ENCODE measurements around the gene REXO5. TPM values are rescaled to one million over a fixed set of nuclear protein-coding genes. Genes with fewer than 3 reads are reported as not detected.

The REXO5 gene
- total RNA-seq, 1 experiment from 2014 or later = 9.1 TPM

DNA sequence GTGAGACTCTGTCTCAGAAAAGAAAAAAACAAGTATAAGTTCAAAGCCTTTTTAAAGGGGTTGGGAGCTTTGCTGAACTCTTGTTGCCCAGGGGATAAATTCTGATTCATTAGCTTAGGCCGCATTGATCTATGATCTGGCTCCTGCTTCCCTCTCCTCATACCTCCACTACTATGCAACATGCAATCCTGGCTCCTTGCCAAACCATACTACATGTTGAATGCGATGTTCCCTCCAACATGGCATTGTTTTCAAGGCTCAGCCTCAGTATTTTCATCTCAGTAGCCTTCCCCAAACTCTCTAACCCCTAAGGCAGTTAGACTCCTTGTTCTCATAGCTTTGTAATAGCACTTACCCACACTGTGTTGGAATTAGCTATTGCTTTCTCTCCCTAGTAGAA, 6.2 kb downstream of the REXO5 start:
- TF ChIP-seq EZH2 (IDR thresholded peaks at IDR 0.05; ENCODE audit: borderline replicate concordance, low read depth, low read length, poor library complexity, severe bottlenecking) (no peak), CTCF (conservative IDR thresholded peaks at IDR 0.05; ENCODE audit: low read depth, low read length) (no peak)
- no peaks in the 10 kb centered on the region for H3K27me3 ChIP-seq (replicated peaks; ENCODE audit: insufficient read depth, low read depth, low read length, poor library complexity)
- peaks cover 4% of the 10 kb centered on the region for H3K4me1 ChIP-seq (ENCODE audit: insufficient read depth, low read length, poor library complexity, severe bottlenecking)
- BruUV-seq (replicated peaks) = no TSS peak
- H3K27ac ChIP-seq (ENCODE audit: low read depth, low read length, poor library complexity, severe bottlenecking) = no peak overlapping the region
- intact Hi-C loops (cut with micrococcal nuclease; ENCODE audit: unreplicated experiment) = no loop called here
- ChIA-PET POLR2A (ENCODE audit: low non-redundant PET) (no interaction called here), CTCF (no interaction called here)
- H3K36me3 ChIP-seq (ENCODE audit: insufficient read depth, low read length, poor library complexity, severe bottlenecking) = peaks cover 11% of the 10 kb centered on the region
- no peak for DNase-seq (ENCODE audit: low spot score)
- no peak overlapping the region for H3K4me3 ChIP-seq (ENCODE audit: low read depth, low read length, poor library complexity, severe bottlenecking)
- no peaks in the 10 kb centered on the region for H3K9me3 ChIP-seq (ENCODE audit: low read depth, low read length, poor library complexity, severe bottlenecking)

DNA sequence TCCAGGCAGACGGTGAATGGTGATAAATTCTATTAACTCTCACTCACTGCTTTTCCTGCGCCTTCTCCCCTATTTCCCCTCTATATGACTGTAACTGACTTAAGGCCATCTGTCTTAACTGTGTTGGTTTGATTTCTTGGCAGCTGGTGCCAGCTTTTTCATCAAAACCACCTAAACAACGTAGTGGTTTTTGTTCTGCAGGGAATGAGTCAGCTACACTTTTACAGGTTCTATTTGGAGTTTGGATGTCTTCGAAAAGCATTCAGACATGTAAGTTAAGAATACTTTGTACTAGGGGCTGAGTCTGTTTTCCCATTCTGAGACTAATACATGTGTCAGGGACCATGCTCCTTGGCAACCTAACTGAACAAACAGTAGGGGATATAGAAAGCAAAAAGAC, 8.5 kb downstream of the REXO5 start:
- Histone ChIP-seq H3K9me3 (ENCODE audit: low read depth, low read length, poor library complexity, severe bottlenecking) (no peaks in the 10 kb centered on the region), H3K27me3 (replicated peaks; ENCODE audit: insufficient read depth, low read depth, low read length, poor library complexity) (no peaks in the 10 kb centered on the region), H3K4me3 (ENCODE audit: low read depth, low read length, poor library complexity, severe bottlenecking) (no peak overlapping the region), H3K36me3 (ENCODE audit: insufficient read depth, low read length, poor library complexity, severe bottlenecking) (peaks cover 11% of the 10 kb centered on the region), H3K4me1 (ENCODE audit: insufficient read depth, low read length, poor library complexity, severe bottlenecking) (no peaks in the 10 kb centered on the region), H3K27ac (ENCODE audit: low read depth, low read length, poor library complexity, severe bottlenecking) (no peak overlapping the region)
- DNase-seq (ENCODE audit: low spot score) = no peak
- BruUV-seq (replicated peaks) = no TSS peak
- CTCF ChIA-PET = no interaction called here
- POLR2A ChIA-PET (ENCODE audit: low non-redundant PET) = no interaction called here
- intact Hi-C loops (cut with micrococcal nuclease; ENCODE audit: unreplicated experiment) = no loop called here
- TF ChIP-seq CTCF (conservative IDR thresholded peaks at IDR 0.05; ENCODE audit: low read depth, low read length) (no peak), EZH2 (IDR thresholded peaks at IDR 0.05; ENCODE audit: borderline replicate concordance, low read depth, low read length, poor library complexity, severe bottlenecking) (no peak)

- H3K4me1 ChIP-seq (ENCODE audit: insufficient read depth, low read length, poor library complexity, severe bottlenecking) = no peaks in the 10 kb centered on the region
- DNase-seq (ENCODE audit: low spot score) = no peak
- H3K27me3 ChIP-seq (replicated peaks; ENCODE audit: insufficient read depth, low read depth, low read length, poor library complexity) = no peaks in the 10 kb centered on the region
- TF ChIP-seq CTCF (conservative IDR thresholded peaks at IDR 0.05; ENCODE audit: low read depth, low read length) = no peak
- no peak for TF ChIP-seq EZH2 (IDR thresholded peaks at IDR 0.05; ENCODE audit: borderline replicate concordance, low read depth, low read length, poor library complexity, severe bottlenecking)
- POLR2A ChIA-PET (ENCODE audit: low non-redundant PET) = no interaction called here
- no peak overlapping the region for H3K27ac ChIP-seq (ENCODE audit: low read depth, low read length, poor library complexity, severe bottlenecking)
- intact Hi-C loops (cut with micrococcal nuclease; ENCODE audit: unreplicated experiment) = no loop called here
- no peak overlapping the region for H3K4me3 ChIP-seq (ENCODE audit: low read depth, low read length, poor library complexity, severe bottlenecking)
- CTCF ChIA-PET = no interaction called here
- no TSS peak for BruUV-seq (replicated peaks)
- H3K9me3 ChIP-seq (ENCODE audit: low read depth, low read length, poor library complexity, severe bottlenecking) = no peaks in the 10 kb centered on the region
- H3K36me3 ChIP-seq (ENCODE audit: insufficient read depth, low read length, poor library complexity, severe bottlenecking) = peaks cover 21% of the 10 kb centered on the region
Observed at GRCh38 chr16:20818929-20819585, 12.7 kb downstream of the REXO5 start.
